Lung (tissue), 12 donors: ENCODE measurements around the gene GUCD1. TPM values are rescaled to one million over a fixed set of nuclear protein-coding genes. Genes with fewer than 3 reads are reported as not detected.
"Not testable (repeated sequence)": the region's sequence is repeated elsewhere in the genome, so short reads cannot be mapped to it uniquely, and the experiment has no call there.

Source experiments
- ATAC-seq: fragments of 200-7000 bp; cut with Tn5 transposase; one replicate; pipeline ENCODE4 v1.9.1; 2020; ENCODE audit warnings: moderate number of reproducible peaks; ENCODE audit not compliant: insufficient read depth, low FRiP score
- DNase-seq, 3 donors: peaks; one replicate each; pipeline ENCODE4 v3.0.0-alpha.2; 2013 to 2017
- H3K27ac ChIP-seq, 2 donors: one replicate each; pipeline ENCODE4 v1.5.1; 2013; ENCODE audit warnings: mild to moderate bottlenecking in 2 of 2, moderate library complexity in 2 of 2, control low read depth in 1 of 2, inconsistent platforms in 1 of 2, low read depth in 1 of 2, low read length in 1 of 2
- H3K27me3 ChIP-seq, 3 donors: one replicate each; pipeline ENCODE4 v1.5.1; 2013; ENCODE audit warnings: low read length in 2 of 3; ENCODE audit not compliant: control insufficient read depth in 3 of 3, insufficient read depth in 3 of 3
- H3K36me3 ChIP-seq, 4 donors: one replicate each; pipeline ENCODE4 v1.5.1; 2013; ENCODE audit warnings: low read length in 4 of 4, mild to moderate bottlenecking in 1 of 4, moderate library complexity in 1 of 4; ENCODE audit not compliant: control insufficient read depth in 4 of 4, insufficient read depth in 4 of 4
- H3K4me1 ChIP-seq, 5 donors: one replicate each; pipeline ENCODE4 v1.5.1; 2013; ENCODE audit warnings: low read length in 5 of 5, mild to moderate bottlenecking in 2 of 5, moderate library complexity in 1 of 5; ENCODE audit not compliant: control insufficient read depth in 5 of 5, insufficient read depth in 5 of 5
- H3K4me3 ChIP-seq: one replicate; pipeline ENCODE4 v1.5.1; 2013; ENCODE audit warnings: mild to moderate bottlenecking, control low read depth, moderate library complexity
- H3K9ac ChIP-seq, 2 donors: one replicate each; pipeline ENCODE4 v1.5.1; 2013; ENCODE audit warnings: low read length in 2 of 2, control low read depth in 1 of 2; ENCODE audit not compliant: insufficient read depth in 1 of 2
- H3K9me3 ChIP-seq, 4 donors: one replicate each; pipeline ENCODE4 v1.5.1; 2013; ENCODE audit warnings: low read length in 3 of 4, mild to moderate bottlenecking in 1 of 4, moderate library complexity in 1 of 4; ENCODE audit not compliant: control insufficient read depth in 4 of 4, insufficient read depth in 3 of 4
- WGBS, 2 donors: extraction: QIAGEN DNeasy Blood & Tissue Kit; methylation state at CpG; one replicate each; pipeline ENCODE4 v1.1.7; 2013; 5-methylcytosine and 5-hydroxymethylcytosine counted together
- polyA plus RNA-seq, 2 donors: library from polyadenylated mRNA; stranded (reverse); fragments of 200-250 nt; gene quantifications; one replicate each; pipeline ENCODE4 v1.2.1, GENCODE V29; 2013
- total RNA-seq, 2 donors: library from RNA; depleted of rRNA in 1 of 2; stranded (reverse); fragments of >200 nt in 1 of 2; gene quantifications; one replicate each; pipeline ENCODE4 v1.2.1, GENCODE V29; 2014 to 2021
- TF ChIP-seq, protein P1 (sequence below): IDR thresholded peaks from 2 replicates; pipeline ENCODE4 v1.5.1; 2012; ENCODE audit warnings: mild to moderate bottlenecking; ENCODE audit errors: control extremely low read depth, extremely low read depth
- donor health status: control.
- donor health status: control.
- donor health status: Bipolar disorder and iron deficiency.
- donor health status: healthy.
- donor health status: DM: yes; HTN: yes; CAD: no.

Gene GUCD1
- total and polyA plus RNA-seq, 4 donors, result 87.8 to 130 (median 107) TPM

DNA sequence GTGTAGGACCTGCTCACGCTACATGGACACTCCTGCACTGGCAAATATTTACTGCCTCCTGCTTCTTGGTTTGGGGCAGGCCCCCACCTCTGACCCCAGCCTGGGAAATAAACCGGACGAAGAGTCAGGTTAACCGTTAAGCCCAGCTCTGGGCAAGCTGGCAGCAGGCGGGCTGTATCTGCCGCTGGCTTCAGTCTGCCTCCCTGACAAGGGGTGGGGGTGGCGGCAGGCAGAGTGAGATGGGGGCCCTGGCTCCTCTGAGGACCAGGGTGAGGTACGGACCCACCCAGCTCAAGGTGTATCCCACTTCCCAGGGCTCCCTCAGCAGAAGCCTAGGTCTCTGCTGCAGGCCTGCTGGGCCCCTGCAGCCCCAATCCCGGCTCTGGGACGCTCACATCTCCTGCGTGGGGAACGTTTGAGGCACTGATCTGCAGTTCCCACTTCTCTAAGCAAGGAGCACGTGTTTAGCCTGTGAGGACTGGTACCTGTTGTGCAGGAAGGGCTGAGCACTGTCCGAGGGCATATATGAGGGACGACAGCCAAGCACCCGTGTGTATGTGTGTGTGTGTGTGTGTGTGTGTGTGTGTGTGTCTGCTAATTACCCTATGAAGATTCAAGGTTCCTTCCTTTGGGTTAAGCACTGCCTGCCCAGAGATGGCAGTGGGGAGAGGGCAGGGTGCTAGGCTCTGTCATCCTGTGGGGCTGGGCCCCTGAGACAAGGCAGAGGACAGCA, 39.1 kb upstream of the GUCD1 start:
- Histone ChIP-seq H3K27me3 (no peaks in the 10 kb centered on the region), H3K4me1 (peaks cover 0 to 28% (median 9%) of the 10 kb centered on the region in 5 donors), H3K27ac (peak overlapping the region in 1 of 2 donors; percentile 1), H3K9me3 (no peaks in the 10 kb centered on the region), H3K4me3 (no peak overlapping the region), H3K9ac (peak overlapping the region in 1 of 2 donors; percentile 13), H3K36me3 (peaks cover 0 to 4% (median 2%) of the 10 kb centered on the region in 4 donors)
- TF ChIP-seq, protein P1, sequence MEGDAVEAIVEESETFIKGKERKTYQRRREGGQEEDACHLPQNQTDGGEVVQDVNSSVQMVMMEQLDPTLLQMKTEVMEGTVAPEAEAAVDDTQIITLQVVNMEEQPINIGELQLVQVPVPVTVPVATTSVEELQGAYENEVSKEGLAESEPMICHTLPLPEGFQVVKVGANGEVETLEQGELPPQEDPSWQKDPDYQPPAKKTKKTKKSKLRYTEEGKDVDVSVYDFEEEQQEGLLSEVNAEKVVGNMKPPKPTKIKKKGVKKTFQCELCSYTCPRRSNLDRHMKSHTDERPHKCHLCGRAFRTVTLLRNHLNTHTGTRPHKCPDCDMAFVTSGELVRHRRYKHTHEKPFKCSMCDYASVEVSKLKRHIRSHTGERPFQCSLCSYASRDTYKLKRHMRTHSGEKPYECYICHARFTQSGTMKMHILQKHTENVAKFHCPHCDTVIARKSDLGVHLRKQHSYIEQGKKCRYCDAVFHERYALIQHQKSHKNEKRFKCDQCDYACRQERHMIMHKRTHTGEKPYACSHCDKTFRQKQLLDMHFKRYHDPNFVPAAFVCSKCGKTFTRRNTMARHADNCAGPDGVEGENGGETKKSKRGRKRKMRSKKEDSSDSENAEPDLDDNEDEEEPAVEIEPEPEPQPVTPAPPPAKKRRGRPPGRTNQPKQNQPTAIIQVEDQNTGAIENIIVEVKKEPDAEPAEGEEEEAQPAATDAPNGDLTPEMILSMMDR, result no peak
- DNase-seq (peak in 2 of 3 donors; percentile 5 to 39), ATAC-seq (no peak)
- 69 to 73% methylated on average over 15 to 16 of the region's 16 CpGs for WGBS, 2 donors

- not testable (repeated sequence) for H3K4me3 ChIP-seq, ATAC-seq, H3K27me3 ChIP-seq, H3K36me3 ChIP-seq, H3K9me3 ChIP-seq, DNase-seq
- 90 to 94% methylated on average over 10 of the region's 10 CpGs for WGBS, 2 donors
- Histone ChIP-seq H3K4me1 (peaks cover 0 to 29% (median 9%) of the 10 kb centered on the region in 5 donors), H3K27ac (peak overlapping the region in 1 of 2 donors; percentile 48), H3K9ac (peak overlapping the region in 1 of 2 donors; percentile 88)
Measured at GRCh38 chr22:24593559-24593835, 38.6 kb upstream of the GUCD1 start.

DNA sequence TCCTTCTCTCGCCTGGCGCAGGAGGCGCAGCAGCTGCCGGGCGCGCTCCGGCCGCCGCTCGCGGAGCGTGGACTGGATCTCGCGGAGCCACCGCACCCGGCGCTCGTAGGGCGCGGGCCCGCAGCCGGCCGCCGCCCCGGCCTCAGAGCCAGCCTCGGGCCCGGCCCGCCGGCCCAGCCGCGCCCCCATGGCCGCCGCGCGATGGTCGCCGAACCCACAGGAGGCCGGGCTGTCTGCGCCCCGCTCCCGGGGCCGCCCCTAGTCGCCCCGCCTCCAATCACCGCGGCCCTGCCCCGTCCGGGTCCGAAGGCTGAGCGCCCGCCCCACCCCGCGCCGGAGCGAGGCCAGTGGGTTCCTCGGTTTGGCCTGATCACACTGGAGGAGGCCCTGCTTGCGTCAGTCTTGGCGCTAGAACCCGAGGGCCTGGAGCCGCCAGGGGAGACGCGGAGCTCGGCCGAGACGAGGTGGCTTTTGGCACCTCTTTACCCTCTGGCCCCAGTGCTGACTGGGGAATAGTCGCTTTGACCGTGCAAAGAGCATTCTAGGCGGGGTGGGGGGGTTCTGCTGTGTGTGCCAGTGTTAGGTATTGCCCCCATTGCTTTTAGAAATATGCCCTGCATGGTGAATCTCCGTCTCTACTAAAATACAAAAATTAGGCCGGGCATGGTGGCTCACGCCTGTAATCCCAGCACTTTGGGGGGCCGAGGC, 38.1 kb upstream of the GUCD1 start, which contains the start of gene LRRC75B:
TSS of gene LRRC75B (minus strand) at position 223 of the 708 bp plus-strand sequence. CDS start at position 189, 34 bp downstream.
- Histone ChIP-seq H3K27ac (peak within 1 kb of the TSS; percentile 48 to 71), H3K9me3 (no peaks in the 10 kb centered on the region), H3K36me3 (peaks cover 0 to 13% (median 8%) of the 10 kb centered on the region in 4 donors), H3K27me3 (no peaks in the 10 kb centered on the region), H3K4me3 (peak within 1 kb of the TSS; percentile 47), H3K4me1 (peaks cover 0 to 34% (median 9%) of the 10 kb centered on the region in 5 donors), H3K9ac (peak within 1 kb of the TSS; percentile 63 to 88)
- peak; percentile 95 to 96 (median 95) for DNase-seq
- ATAC-seq, result peak; percentile 90
- TF ChIP-seq, protein P1, result no peak
- 5 to 7% methylated on average over 48 to 72 of the region's 72 CpGs for WGBS, 2 donors
